HepG2 (cell line): ENCODE data around the gene CTSA. TPM values are rescaled to one million over a fixed set of nuclear protein-coding genes. Genes with fewer than 3 reads are reported as not detected.
A peak's percentile ranks its signal among the peaks of the same experiment; 100 is the strongest.

Experiments
- FOXA3 ChIP-seq: IDR thresholded peaks from 2 replicates; pipeline ENCODE4 v1.6.1; 2016; ENCODE audit warnings: missing genetic modification reagents, missing compliant biosample characterization
- HIVEP1 ChIP-seq: sonication (generic); formaldehyde crosslinking; IDR thresholded peaks from 2 replicates; pipeline ENCODE4 v1.4.0; 2020; ENCODE audit warnings: mild to moderate bottlenecking, missing genetic modification reagents
- KDM3A ChIP-seq: IDR thresholded peaks from 2 replicates; pipeline ENCODE4 v1.6.1; 2018; ENCODE audit warnings: low read depth, missing compliant biosample characterization
- MED8 ChIP-seq: sonication (generic); formaldehyde crosslinking; IDR thresholded peaks from 2 replicates; pipeline ENCODE4 v1.8.1; 2023; ENCODE audit warnings: mild to moderate bottlenecking, missing genetic modification reagents; ENCODE audit not compliant: insufficient replicate concordance
- PTBP1 ChIP-seq: fragments of 200-400 bp; formaldehyde crosslinking; IDR thresholded peaks from 2 replicates; pipeline ENCODE4 v1.6.1; 2018; ENCODE audit warnings: low read length, low read depth; ENCODE audit not compliant: poor library complexity, severe bottlenecking
- ZBTB7A ChIP-seq: sonication (generic); formaldehyde crosslinking; IDR thresholded peaks from 2 replicates; pipeline ENCODE4 v1.8.0; 2022; ENCODE audit warnings: mild to moderate bottlenecking, missing genetic modification reagents
- ZNF160 ChIP-seq: sonication (generic); formaldehyde crosslinking; IDR thresholded peaks from 2 replicates; pipeline ENCODE4 v1.8.0; 2022; ENCODE audit warnings: mild to moderate bottlenecking, inconsistent platforms, missing genetic modification reagents
- ZNF33B ChIP-seq: sonication (generic); formaldehyde crosslinking; IDR thresholded peaks from 2 replicates; pipeline ENCODE4 v1.5.1; 2020; ENCODE audit warnings: mild to moderate bottlenecking, missing genetic modification reagents
- ZNF512B ChIP-seq: sonication (generic); formaldehyde crosslinking; IDR thresholded peaks from 2 replicates; pipeline ENCODE4 v1.5.1; 2020; ENCODE audit warnings: missing genetic modification reagents, mild to moderate bottlenecking, borderline replicate concordance
- ZNF556 ChIP-seq: sonication (generic); formaldehyde crosslinking; IDR thresholded peaks from 2 replicates; pipeline ENCODE4 v1.4.0; 2020; ENCODE audit warnings: mild to moderate bottlenecking, missing genetic modification reagents, borderline replicate concordance
- ZNF562 ChIP-seq: sonication (generic); formaldehyde crosslinking; IDR thresholded peaks from 2 replicates; pipeline ENCODE4 v1.8.0; 2022; ENCODE audit warnings: missing genetic modification reagents, borderline replicate concordance
- ZNF597 ChIP-seq: sonication (generic); formaldehyde crosslinking; IDR thresholded peaks from 2 replicates; pipeline ENCODE4 v1.5.0; 2020; ENCODE audit warnings: missing genetic modification reagents
- ZNF644 ChIP-seq: IDR thresholded peaks from 2 replicates; pipeline ENCODE4 v1.6.1; 2016; ENCODE audit warnings: low read depth
- ZNF7 ChIP-seq: IDR thresholded peaks from 2 replicates; pipeline ENCODE4 v1.6.1; 2016; ENCODE audit warnings: missing biosample characterization, missing genetic modification reagents
- ZNF816 ChIP-seq: sonication (generic); formaldehyde crosslinking; IDR thresholded peaks from 2 replicates; pipeline ENCODE4 v1.8.0; 2022; ENCODE audit warnings: missing genetic modification reagents, mild to moderate bottlenecking, borderline replicate concordance
- ZNF878 ChIP-seq: sonication (generic); formaldehyde crosslinking; IDR thresholded peaks from 2 replicates; pipeline ENCODE4 v1.8.1; 2023; ENCODE audit warnings: mild to moderate bottlenecking, missing genetic modification reagents, moderate library complexity
- polyA plus RNA-seq, 8 experiments: library from polyadenylated mRNA; depleted of rRNA in 3 of 8; stranded (reverse) in 7 of 8; unstranded in 1 of 8; fragments of >200 nt; fragmentation: Illumina TruSeq in 4 of 8; extraction: Trizol in 4 of 8; gene quantifications; 2 replicates each; pipeline versions ENCODE4 v1.2.1 to v1.2.3, GENCODE V29; 2011 to 2016; ENCODE audit warnings: low read depth in 4 of 8, missing spikeins in 1 of 8, mixed read lengths in 1 of 8; ENCODE audit not compliant: insufficient read depth in 1 of 8
- total RNA-seq, 5 experiments: library from RNA; depleted of rRNA; stranded (reverse); fragments of >200 nt; fragmentation: Illumina TruSeq; extraction: Trizol; gene quantifications; 2 replicates each; pipeline ENCODE4 v1.2.3, GENCODE V29; 2016; ENCODE audit warnings: low read depth in 1 of 5
- TF ChIP-seq, protein P1 (sequence below): sonication (generic); formaldehyde crosslinking; IDR thresholded peaks from 2 replicates; pipeline ENCODE4 v1.4.0; 2020; ENCODE audit warnings: missing genetic modification reagents, borderline replicate concordance
- TF ChIP-seq, protein P2 (sequence below): sonication (generic); IDR thresholded peaks from 2 replicates; pipeline ENCODE4 v1.6.1; 2016; ENCODE audit warnings: low read depth, borderline replicate concordance
- TF ChIP-seq, protein P3 (sequence below): sonication (generic); formaldehyde crosslinking; IDR thresholded peaks from 2 replicates; pipeline ENCODE4 v1.4.0; 2020; ENCODE audit warnings: low read depth, mild to moderate bottlenecking, missing genetic modification reagents
- TF ChIP-seq, protein P4 (sequence below): IDR thresholded peaks from 2 replicates; pipeline ENCODE4 v1.6.1; 2012; ENCODE audit warnings: low read depth, low read length, improper control_type of control experiment

The CTSA gene
- total and polyA plus RNA-seq, 2 of the 13 experiments (the other 11 are each of a cell fraction or from before 2014, with no cell fraction given) = 202 to 231 TPM

DNA sequence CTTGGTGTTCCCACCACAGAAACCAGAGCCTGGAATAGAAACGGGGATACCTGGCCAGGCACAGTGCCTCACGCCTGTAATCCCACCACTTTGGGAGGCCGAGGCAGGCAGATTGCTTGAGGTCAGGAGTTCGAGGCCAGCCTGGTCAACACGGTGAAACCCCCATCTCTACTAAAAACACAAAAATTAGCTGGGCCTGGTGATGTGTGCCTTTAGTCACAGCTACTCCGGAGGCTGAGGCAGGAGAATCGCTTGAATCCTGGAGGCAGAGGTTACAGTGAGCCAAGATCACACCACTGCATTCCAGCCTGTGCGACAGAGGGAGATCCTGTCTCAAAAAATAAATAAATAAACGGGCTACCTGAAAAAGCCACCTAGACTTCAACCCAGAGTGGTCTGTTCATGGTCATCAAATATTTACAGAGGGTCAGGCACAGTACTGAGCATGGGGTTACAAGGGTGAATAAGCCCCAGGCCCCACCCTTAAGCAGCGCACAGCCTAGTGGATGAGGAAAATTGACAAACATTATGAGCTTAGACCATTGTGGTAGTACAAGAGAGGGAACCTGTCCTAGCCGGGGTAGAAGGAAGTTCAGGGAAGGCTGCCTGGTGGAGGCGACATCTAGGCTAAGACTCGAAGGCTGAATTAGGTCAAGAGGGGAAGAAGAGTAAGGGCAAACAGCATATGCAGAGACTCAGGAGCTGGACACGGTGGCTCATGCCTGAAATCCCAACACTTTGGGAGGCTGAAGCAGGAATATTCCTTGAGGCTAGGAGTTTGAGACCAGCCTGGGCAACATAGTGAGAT lies 36.1 kb downstream of the CTSA start (continued):
- peak; percentile 89 for TF ChIP-seq HIVEP1 (CRISPR knock-in tag)
- TF ChIP-seq ZNF33B (CRISPR knock-in tag) = no peak; the same call in 1 of the 2 replicates
- no peak; the same call in 1 of the 2 replicates for TF ChIP-seq ZNF556
- TF ChIP-seq KDM3A (CRISPR knock-in tag) = no peak; the same call in none of the 2 replicates
- TF ChIP-seq FOXA3 (CRISPR knock-in tag) = peak; percentile 96
- TF ChIP-seq ZNF7 (CRISPR knock-in tag) = peak; percentile 91
- TF ChIP-seq, protein P1, sequence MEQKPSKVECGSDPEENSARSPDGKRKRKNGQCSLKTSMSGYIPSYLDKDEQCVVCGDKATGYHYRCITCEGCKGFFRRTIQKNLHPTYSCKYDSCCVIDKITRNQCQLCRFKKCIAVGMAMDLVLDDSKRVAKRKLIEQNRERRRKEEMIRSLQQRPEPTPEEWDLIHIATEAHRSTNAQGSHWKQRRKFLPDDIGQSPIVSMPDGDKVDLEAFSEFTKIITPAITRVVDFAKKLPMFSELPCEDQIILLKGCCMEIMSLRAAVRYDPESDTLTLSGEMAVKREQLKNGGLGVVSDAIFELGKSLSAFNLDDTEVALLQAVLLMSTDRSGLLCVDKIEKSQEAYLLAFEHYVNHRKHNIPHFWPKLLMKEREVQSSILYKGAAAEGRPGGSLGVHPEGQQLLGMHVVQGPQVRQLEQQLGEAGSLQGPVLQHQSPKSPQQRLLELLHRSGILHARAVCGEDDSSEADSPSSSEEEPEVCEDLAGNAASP (CRISPR knock-in tag) = peak; percentile 97
- TF ChIP-seq, protein P2, sequence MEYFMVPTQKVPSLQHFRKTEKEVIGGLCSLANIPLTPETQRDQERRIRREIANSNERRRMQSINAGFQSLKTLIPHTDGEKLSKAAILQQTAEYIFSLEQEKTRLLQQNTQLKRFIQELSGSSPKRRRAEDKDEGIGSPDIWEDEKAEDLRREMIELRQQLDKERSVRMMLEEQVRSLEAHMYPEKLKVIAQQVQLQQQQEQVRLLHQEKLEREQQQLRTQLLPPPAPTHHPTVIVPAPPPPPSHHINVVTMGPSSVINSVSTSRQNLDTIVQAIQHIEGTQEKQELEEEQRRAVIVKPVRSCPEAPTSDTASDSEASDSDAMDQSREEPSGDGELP = peak; percentile 50; the same call in 1 of the 2 replicates
- TF ChIP-seq ZNF562 (CRISPR knock-in tag) = no peak
- TF ChIP-seq PTBP1 = no peak
- TF ChIP-seq ZNF597 (CRISPR knock-in tag) = no peak; the same call in 1 of the 2 replicates
- TF ChIP-seq ZNF644 (CRISPR knock-in tag) = peak; percentile 70
- TF ChIP-seq MED8 = peak; percentile 50
- TF ChIP-seq ZBTB7A (CRISPR knock-in tag) = peak; percentile 89
- peak; percentile 88 for TF ChIP-seq ZNF878
- TF ChIP-seq ZNF816 (CRISPR knock-in tag) = 0 out of 2 replicates have a peak, but pooled peaks have one; percentile 8
- TF ChIP-seq, protein P3, sequence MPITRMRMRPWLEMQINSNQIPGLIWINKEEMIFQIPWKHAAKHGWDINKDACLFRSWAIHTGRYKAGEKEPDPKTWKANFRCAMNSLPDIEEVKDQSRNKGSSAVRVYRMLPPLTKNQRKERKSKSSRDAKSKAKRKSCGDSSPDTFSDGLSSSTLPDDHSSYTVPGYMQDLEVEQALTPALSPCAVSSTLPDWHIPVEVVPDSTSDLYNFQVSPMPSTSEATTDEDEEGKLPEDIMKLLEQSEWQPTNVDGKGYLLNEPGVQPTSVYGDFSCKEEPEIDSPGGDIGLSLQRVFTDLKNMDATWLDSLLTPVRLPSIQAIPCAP = no peak
- TF ChIP-seq ZNF512B (CRISPR knock-in tag) = no peak
- TF ChIP-seq ZNF160 (CRISPR knock-in tag) = peak; percentile 66; the same call in 1 of the 2 replicates
- TF ChIP-seq, protein P4, sequence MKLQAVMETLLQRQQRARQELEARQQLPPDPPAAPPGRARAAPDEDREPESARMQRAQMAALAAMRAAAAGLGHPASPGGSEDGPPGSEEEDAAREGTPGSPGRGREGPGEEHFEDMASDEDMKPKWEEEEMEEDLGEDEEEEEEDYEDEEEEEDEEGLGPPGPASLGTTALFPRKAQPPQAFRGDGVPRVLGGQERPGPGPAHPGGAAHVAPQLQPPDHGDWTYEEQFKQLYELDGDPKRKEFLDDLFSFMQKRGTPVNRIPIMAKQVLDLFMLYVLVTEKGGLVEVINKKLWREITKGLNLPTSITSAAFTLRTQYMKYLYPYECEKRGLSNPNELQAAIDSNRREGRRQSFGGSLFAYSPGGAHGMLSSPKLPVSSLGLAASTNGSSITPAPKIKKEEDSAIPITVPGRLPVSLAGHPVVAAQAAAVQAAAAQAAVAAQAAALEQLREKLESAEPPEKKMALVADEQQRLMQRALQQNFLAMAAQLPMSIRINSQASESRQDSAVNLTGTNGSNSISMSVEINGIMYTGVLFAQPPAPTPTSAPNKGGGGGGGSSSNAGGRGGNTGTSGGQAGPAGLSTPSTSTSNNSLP = peak; percentile 43; the same call in 1 of the 2 replicates
